Osteoblast (primary cell): ENCODE results near the gene MGMT. TPM values are rescaled to one million over a fixed set of nuclear protein-coding genes. Genes with fewer than 3 reads are reported as not detected.

ENCODE experiments used
- DNase-seq: peaks from one replicate; pipeline ENCODE4 v3.0.0; 2011; ENCODE audit warnings: low spot score, mixed read lengths; ENCODE audit not compliant: insufficient read length; ENCODE audit errors: missing footprints
- H2AFZ ChIP-seq: 2 replicates; pipeline ENCODE4 v1.6.0; 2011; ENCODE audit warnings: mild to moderate bottlenecking, low read length
- H3K27ac ChIP-seq: 2 replicates; pipeline ENCODE4 v1.5.1; 2011; ENCODE audit warnings: mild to moderate bottlenecking, low read depth, low read length, moderate library complexity
- H3K27me3 ChIP-seq: 2 replicates; pipeline ENCODE4 v1.6.0; 2012; ENCODE audit warnings: mild to moderate bottlenecking, control low read depth, inconsistent platforms, low read length, moderate library complexity; ENCODE audit not compliant: insufficient read depth
- H3K36me3 ChIP-seq: 2 replicates; pipeline ENCODE4 v1.5.1; 2011; ENCODE audit warnings: mild to moderate bottlenecking, low read length, control low read depth, moderate library complexity; ENCODE audit not compliant: insufficient read depth
- H3K4me1 ChIP-seq: 2 replicates; pipeline ENCODE4 v1.5.1; 2011; ENCODE audit warnings: mild to moderate bottlenecking, low read length, control low read depth, moderate library complexity; ENCODE audit not compliant: insufficient read depth
- H3K4me2 ChIP-seq: 2 replicates; pipeline ENCODE4 v1.6.0; 2011; ENCODE audit warnings: mild to moderate bottlenecking, low read length; ENCODE audit not compliant: insufficient read depth
- H3K4me3 ChIP-seq: fragments of 200-600 bp; sonication (generic); 3 replicates; pipeline ENCODE4 v1.5.1; 2012; ENCODE audit warnings: mild to moderate bottlenecking, low read length, inconsistent platforms; ENCODE audit not compliant: insufficient read depth
- H3K79me2 ChIP-seq: 2 replicates; pipeline ENCODE4 v1.6.0; 2012; ENCODE audit warnings: mild to moderate bottlenecking, low read length, control low read depth, inconsistent platforms; ENCODE audit not compliant: insufficient read depth
- H3K9me3 ChIP-seq: 2 replicates; pipeline ENCODE4 v1.5.1; 2011; ENCODE audit warnings: low read depth, low read length, control low read depth
- H4K20me1 ChIP-seq: 2 replicates; pipeline ENCODE4 v1.6.0; 2012; ENCODE audit warnings: mild to moderate bottlenecking, low read length, control low read depth; ENCODE audit not compliant: insufficient read depth
- total RNA-seq: library from RNA; depleted of rRNA; stranded (reverse); fragments of >200 nt; gene quantifications from 2 replicates; pipeline ENCODE4 v1.2.3, GENCODE V29; 2012
- TF ChIP-seq, protein P1 (sequence below): IDR thresholded peaks from 2 replicates; pipeline ENCODE4 v1.5.1; 2011; ENCODE audit warnings: mild to moderate bottlenecking, low read depth, low read length, moderate library complexity; ENCODE audit errors: extremely low read depth

Gene MGMT
- total RNA-seq, 1 donor, result 21.0 TPM

DNA sequence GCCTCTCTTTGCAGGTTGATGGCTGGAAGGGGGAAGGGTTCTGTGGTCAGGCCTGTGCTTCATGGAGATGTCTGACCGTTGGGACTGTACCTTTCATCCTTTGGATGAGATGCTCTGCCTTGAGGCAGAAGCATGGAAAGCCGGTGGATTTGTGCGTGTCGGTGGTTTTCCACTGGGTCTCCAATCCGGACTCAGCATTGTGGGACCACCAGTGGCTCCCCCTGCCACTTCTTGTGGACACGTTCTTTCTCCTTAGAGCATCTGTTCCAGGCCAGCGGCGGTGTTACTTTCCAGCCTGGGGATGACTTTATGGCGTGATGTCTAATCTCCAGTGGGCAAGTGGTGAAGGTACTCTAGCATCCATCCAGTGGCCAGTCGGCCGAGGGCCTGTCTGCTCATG lies 178.4 kb downstream of the MGMT start:
- H3K36me3 ChIP-seq, result no peaks in the 10 kb centered on the region
- no peak overlapping the region for H3K27ac ChIP-seq
- H2AFZ ChIP-seq, result no peak overlapping the region
- H3K4me2 ChIP-seq, result no peak overlapping the region
- peaks cover 7% of the 10 kb centered on the region for H3K4me1 ChIP-seq
- H4K20me1 ChIP-seq, result peaks cover 6% of the 10 kb centered on the region
- TF ChIP-seq, protein P1, sequence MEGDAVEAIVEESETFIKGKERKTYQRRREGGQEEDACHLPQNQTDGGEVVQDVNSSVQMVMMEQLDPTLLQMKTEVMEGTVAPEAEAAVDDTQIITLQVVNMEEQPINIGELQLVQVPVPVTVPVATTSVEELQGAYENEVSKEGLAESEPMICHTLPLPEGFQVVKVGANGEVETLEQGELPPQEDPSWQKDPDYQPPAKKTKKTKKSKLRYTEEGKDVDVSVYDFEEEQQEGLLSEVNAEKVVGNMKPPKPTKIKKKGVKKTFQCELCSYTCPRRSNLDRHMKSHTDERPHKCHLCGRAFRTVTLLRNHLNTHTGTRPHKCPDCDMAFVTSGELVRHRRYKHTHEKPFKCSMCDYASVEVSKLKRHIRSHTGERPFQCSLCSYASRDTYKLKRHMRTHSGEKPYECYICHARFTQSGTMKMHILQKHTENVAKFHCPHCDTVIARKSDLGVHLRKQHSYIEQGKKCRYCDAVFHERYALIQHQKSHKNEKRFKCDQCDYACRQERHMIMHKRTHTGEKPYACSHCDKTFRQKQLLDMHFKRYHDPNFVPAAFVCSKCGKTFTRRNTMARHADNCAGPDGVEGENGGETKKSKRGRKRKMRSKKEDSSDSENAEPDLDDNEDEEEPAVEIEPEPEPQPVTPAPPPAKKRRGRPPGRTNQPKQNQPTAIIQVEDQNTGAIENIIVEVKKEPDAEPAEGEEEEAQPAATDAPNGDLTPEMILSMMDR, result no peak
- H3K79me2 ChIP-seq, result no peaks in the 10 kb centered on the region
- H3K4me3 ChIP-seq, result no peak overlapping the region
- no peaks in the 10 kb centered on the region for H3K27me3 ChIP-seq
- H3K9me3 ChIP-seq, result no peaks in the 10 kb centered on the region
- no peak for DNase-seq

DNA sequence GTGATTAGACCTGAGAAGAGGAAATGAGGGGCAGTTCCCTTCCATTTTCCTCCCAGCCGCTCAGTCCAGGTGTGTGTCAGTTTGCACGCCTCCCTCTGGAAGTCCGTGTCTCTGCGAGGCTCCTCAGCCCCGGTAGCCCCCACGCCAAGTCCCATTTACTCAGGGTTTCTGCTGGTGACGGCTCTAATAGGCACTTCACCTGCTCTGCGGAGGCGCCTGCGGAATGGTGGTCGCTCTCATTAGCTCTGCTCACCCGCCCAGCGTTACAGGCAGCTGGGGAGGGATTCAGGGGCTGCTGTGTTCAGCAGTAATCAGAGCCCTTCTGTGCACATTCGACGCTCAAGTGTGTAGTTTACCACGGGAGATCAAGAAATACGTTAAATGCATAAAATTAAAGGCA lies 179.9 kb downstream of the MGMT start:
- peaks cover 7% of the 10 kb centered on the region for H3K4me1 ChIP-seq
- no peak overlapping the region for H3K4me2 ChIP-seq
- TF ChIP-seq, protein P1, result no peak
- H3K27me3 ChIP-seq, result no peaks in the 10 kb centered on the region
- peaks cover 6% of the 10 kb centered on the region for H4K20me1 ChIP-seq
- H2AFZ ChIP-seq, result no peak overlapping the region
- H3K4me3 ChIP-seq, result no peak overlapping the region
- H3K27ac ChIP-seq, result no peak overlapping the region
- no peaks in the 10 kb centered on the region for H3K36me3 ChIP-seq
- no peaks in the 10 kb centered on the region for H3K9me3 ChIP-seq
- no peaks in the 10 kb centered on the region for H3K79me2 ChIP-seq
- no peak for DNase-seq

DNA sequence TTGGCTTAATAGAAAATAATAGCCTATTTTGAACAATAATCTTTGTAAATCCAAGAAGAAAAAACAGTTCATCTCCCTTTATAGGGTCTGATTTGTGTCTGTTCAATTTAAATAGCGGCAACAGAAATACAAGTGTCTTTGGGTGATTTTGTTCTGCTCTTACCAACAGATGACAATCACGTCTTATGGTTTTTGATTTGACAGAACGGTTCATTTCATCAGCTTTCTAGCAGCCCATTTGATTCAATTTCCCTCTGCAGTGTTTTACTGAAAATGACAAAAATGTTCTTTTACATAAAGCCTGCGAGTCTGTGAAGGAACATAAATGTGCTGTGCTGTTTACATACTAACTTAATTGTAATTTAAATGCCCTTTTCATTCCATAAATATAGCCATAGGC lies 180.5 kb downstream of the MGMT start:
- peaks cover 5% of the 10 kb centered on the region for H3K4me1 ChIP-seq
- no peaks in the 10 kb centered on the region for H3K79me2 ChIP-seq
- peaks cover 6% of the 10 kb centered on the region for H4K20me1 ChIP-seq
- TF ChIP-seq, protein P1, result no peak
- H2AFZ ChIP-seq, result no peak overlapping the region
- H3K4me2 ChIP-seq, result no peak overlapping the region
- no peaks in the 10 kb centered on the region for H3K27me3 ChIP-seq
- H3K36me3 ChIP-seq, result no peaks in the 10 kb centered on the region
- H3K9me3 ChIP-seq, result no peaks in the 10 kb centered on the region
- no peak for DNase-seq
- no peak overlapping the region for H3K27ac ChIP-seq
- no peak overlapping the region for H3K4me3 ChIP-seq

DNA sequence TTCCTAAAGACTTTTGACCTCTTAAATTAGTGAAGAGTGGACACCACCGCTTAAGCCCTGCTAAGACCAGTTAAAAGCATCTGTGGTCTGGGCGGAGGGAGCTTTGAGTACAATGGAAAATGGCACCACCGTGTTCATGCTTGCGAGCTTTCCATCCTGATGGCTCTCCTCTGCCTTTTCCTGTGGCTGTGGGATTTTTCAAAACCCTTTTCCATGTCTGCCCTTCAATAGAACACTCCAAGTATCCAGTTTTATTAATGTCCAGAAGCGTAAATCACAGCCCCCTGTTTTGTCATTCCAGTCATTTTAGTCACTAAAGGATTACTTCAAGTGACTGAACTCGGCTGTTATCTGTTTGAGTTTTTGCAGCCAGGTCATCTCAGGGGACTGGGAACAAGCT lies 181.8 kb downstream of the MGMT start:
- Histone ChIP-seq H4K20me1 (peaks cover 3% of the 10 kb centered on the region), H3K4me1 (no peaks in the 10 kb centered on the region), H3K4me3 (no peak overlapping the region), H3K27ac (no peak overlapping the region), H3K9me3 (no peaks in the 10 kb centered on the region), H3K79me2 (no peaks in the 10 kb centered on the region), H3K36me3 (no peaks in the 10 kb centered on the region), H2AFZ (no peak overlapping the region), H3K4me2 (no peak overlapping the region), H3K27me3 (no peaks in the 10 kb centered on the region)
- TF ChIP-seq, protein P1, result no peak
- no peak for DNase-seq
